ENCODE data around the gene LARGE1.

Gene LARGE1

DNA sequence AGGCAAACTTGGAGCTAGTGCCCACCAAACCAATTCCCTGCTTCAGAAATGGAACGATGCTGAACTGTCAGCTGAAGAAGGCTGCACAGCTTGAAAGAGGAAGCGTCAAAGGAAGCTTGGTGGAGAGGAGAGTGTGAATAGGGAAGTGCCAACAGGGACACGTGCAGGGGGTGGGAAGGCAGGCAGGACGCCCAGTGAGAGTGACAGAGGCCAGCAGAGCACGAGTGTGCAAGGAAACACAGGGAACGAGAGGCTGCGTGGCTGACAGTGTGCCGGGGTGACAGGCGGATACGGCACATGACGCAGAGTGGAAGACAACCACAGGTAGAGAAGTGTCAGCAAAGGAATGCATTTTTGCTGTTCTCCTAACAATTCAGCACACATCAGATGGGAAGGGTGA, 196.4 kb downstream of the LARGE1 start:
- in situ Hi-C loops (cut with HindIII; ENCODE audit: low sequenced_read_pairs): no loop called here
- H3K4me3 ChIP-seq (ENCODE audit: low read depth, low read length): no peak overlapping the region
- TF ChIP-seq, protein P1, sequence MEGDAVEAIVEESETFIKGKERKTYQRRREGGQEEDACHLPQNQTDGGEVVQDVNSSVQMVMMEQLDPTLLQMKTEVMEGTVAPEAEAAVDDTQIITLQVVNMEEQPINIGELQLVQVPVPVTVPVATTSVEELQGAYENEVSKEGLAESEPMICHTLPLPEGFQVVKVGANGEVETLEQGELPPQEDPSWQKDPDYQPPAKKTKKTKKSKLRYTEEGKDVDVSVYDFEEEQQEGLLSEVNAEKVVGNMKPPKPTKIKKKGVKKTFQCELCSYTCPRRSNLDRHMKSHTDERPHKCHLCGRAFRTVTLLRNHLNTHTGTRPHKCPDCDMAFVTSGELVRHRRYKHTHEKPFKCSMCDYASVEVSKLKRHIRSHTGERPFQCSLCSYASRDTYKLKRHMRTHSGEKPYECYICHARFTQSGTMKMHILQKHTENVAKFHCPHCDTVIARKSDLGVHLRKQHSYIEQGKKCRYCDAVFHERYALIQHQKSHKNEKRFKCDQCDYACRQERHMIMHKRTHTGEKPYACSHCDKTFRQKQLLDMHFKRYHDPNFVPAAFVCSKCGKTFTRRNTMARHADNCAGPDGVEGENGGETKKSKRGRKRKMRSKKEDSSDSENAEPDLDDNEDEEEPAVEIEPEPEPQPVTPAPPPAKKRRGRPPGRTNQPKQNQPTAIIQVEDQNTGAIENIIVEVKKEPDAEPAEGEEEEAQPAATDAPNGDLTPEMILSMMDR (IDR thresholded peaks at IDR 0.05; ENCODE audit: low read depth, low read length): no peak
- DNase-seq (ENCODE audit: low read depth, low spot score): no peak

DNA sequence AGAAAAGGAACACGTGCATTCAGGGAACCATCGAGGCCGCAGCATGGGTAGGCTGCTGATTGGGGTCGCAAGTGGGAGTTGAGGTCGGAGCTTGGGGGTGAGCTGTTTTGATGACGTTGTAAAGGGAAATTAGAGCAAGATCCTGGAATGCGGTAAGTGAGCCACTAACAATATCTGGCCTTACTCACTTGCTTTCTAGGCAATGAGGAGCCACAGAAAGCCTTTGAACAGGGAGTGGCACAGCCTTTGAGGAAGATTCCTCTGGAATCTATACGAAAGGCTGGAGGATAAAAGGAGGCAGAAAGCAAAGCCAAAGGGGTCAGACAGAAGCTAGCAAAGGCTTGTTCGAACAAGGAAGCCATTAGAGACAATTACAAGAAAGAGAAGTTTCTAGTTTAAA, 197.5 kb downstream of the LARGE1 start:
- in situ Hi-C loops (cut with HindIII; ENCODE audit: low sequenced_read_pairs): no loop called here
- no peak for DNase-seq (ENCODE audit: low read depth, low spot score)
- TF ChIP-seq, protein P1 (IDR thresholded peaks at IDR 0.05; ENCODE audit: low read depth, low read length): no peak
- H3K4me3 ChIP-seq (ENCODE audit: low read depth, low read length): no peak overlapping the region

DNA sequence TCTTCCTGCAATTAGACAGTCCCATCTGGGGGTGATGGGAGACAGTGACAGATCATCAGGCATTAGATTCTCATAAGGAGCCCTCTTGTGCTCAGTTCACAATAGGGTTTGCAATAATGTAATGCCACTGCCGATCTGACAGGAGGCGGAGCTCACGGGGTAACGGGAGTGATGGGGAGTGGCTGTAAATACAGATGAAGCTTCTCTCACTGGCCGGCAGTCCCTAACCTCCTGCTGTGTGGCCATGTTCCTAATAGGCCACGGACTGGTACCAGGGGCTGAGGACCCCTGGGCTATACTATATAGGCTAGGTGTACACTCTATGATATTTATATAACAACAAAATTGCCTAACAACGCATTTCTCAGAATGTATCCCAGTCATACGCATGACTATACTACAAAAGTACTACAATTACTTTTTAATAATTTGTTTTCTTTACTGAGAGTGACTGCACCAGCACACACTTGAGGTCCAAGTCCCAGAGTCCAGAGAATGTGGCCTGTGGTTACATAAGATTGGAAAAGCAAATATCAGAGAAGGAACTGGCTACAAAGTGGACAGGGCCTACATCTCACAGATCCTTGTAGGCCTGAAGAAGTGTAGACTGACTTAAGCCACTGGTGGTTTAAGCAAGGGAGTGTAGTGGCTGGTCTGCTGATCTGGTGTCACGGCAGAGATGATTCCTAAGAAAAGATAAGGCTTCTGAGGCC, 200.0 kb downstream of the LARGE1 start:
- H3K4me3 ChIP-seq (ENCODE audit: low read depth, low read length): no peak overlapping the region
- in situ Hi-C loops (cut with HindIII; ENCODE audit: low sequenced_read_pairs): no loop called here
- TF ChIP-seq, protein P1 (IDR thresholded peaks at IDR 0.05; ENCODE audit: low read depth, low read length): no peak
- no peak for DNase-seq (ENCODE audit: low read depth, low spot score)

DNA sequence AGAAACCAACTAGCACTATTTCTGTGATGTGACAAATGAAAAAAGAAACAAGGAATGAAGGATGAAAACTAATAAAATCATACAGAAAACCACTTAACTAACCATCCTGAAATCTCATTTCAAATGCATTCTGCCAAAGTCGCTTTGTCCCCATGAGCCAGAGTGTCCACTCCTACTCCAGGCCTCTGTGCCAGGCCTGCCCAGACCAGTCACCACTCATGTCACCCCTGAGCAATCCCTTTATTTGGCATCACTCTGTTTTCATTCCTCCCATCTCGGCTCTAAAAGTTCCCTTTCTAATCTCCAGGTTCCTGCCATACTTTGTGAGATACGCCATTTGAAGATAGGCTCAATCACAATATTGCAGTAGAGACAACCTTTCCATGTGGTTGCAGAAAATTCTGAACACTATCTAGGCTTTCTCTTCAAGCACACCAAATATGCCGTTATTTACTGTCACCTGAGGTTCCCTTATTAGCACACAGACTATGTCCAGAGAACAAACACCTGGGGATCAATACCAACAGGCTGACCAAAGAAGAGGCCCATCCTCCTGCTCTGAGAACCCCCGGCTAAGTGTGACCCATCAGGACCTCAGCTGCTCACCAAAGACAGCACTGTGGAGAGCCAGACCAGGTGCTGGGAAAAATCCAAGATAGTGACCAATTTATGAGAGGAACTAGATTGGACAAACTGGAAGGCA, 202.4 kb downstream of the LARGE1 start:
- DNase-seq (ENCODE audit: low read depth, low spot score): no peak
- TF ChIP-seq, protein P1 (IDR thresholded peaks at IDR 0.05; ENCODE audit: low read depth, low read length): no peak
- no peak overlapping the region for H3K4me3 ChIP-seq (ENCODE audit: low read depth, low read length)
- in situ Hi-C loops (cut with HindIII; ENCODE audit: low sequenced_read_pairs): no loop called here

DNA sequence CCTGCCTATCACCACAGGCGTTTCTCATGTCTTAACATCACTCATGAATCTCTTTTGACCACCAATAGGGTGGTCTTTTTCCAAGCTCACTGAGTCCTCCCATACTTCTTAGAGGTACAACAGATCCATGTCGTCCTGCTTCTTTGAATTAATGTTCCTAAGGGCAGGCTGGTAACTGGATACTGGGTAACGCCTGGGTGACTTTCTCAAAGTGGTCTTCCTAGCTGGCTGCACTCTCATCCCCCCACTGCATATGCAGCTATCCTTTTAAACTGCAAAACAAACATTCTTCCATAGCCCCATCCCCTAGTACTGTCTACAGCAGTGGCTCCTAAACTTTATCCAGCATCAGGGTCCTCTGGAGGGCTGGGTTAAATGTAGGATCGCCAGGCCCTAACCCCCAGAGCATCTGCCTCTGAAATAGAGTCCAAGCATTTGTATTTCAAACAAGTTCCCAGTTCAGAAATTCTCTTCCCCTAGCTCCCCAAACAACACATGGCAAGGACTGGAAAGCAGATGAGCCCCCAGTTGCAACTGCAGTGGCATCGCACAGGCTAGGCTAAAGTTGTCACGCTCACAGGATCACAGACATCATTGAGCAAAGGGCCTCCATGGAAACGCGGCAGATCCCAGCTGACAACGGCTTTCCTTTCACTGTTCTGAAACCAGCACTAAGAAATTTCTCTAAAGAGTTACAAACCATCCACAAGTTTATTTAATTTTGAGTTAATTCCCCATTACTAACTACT, 204.9 kb downstream of the LARGE1 start:
- DNase-seq (ENCODE audit: low read depth, low spot score): no peak
- H3K4me3 ChIP-seq (ENCODE audit: low read depth, low read length): no peak overlapping the region
- in situ Hi-C loops (cut with HindIII; ENCODE audit: low sequenced_read_pairs): no loop called here
- TF ChIP-seq, protein P1 (IDR thresholded peaks at IDR 0.05; ENCODE audit: low read depth, low read length): no peak

DNA sequence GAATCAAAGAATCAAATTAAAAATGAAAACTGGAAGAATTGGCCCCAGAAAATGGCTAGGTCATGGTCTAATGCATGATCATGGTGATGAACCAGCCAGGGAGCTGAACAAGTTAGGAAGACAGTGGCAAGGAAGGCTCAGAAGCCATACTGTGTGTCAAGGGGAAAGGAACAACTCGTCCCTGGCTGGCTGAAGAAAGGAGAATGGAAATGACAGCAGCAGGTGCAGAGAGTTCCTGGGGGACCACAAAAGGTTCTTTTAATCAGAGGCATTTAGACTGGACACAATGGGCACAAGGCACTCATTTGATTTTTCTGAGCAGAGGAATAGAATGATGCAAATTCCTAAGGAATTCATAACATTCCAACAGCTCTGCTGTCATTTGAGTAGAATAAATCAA, 209.9 kb downstream of the LARGE1 start:
- no peak overlapping the region for H3K4me3 ChIP-seq (ENCODE audit: low read depth, low read length)
- TF ChIP-seq, protein P1 (IDR thresholded peaks at IDR 0.05; ENCODE audit: low read depth, low read length): no peak
- in situ Hi-C loops (cut with HindIII; ENCODE audit: low sequenced_read_pairs): no loop called here

More for the DNA sequence above, 209.9 kb downstream of the LARGE1 start:
- no peak for DNase-seq (ENCODE audit: low read depth, low spot score)

Data from astrocyte of the spinal cord (primary cell).